ACC112 (cell line): ENCODE data around the gene OR2T5.
"Not testable (repeated sequence)": the region's sequence is repeated elsewhere in the genome, so short reads cannot be mapped to it uniquely, and the experiment has no call there.

ENCODE experiments used
- H2AFZ ChIP-seq: fragments of 200-600 bp; sonication (generic); one replicate; pipeline ENCODE4 v1.6.0; 2017; ENCODE audit warnings: antibody characterized with exemption, low read length; ENCODE audit not compliant: unreplicated experiment
- H3K27ac ChIP-seq: fragments of 200-600 bp; sonication (generic); 2 replicates; pipeline ENCODE4 v1.5.1; 2014; ENCODE audit warnings: low read depth, mild to moderate bottlenecking, antibody characterized with exemption, low read length, moderate library complexity
- H3K27me3 ChIP-seq: fragments of 200-600 bp; sonication (generic); 2 replicates; pipeline ENCODE4 v1.6.1; 2014; ENCODE audit warnings: mild to moderate bottlenecking, antibody characterized with exemption, low read length, moderate library complexity, mixed read lengths; ENCODE audit not compliant: insufficient read depth
- H3K36me3 ChIP-seq: fragments of 200-600 bp; sonication (generic); 2 replicates; pipeline ENCODE4 v1.6.1; 2016; ENCODE audit warnings: mild to moderate bottlenecking, antibody characterized with exemption, low read length, moderate library complexity, mixed read lengths; ENCODE audit not compliant: insufficient read depth
- H3K4me1 ChIP-seq: fragments of 200-600 bp; sonication (generic); one replicate; pipeline ENCODE4 v1.6.1; 2016; ENCODE audit warnings: low read length, mixed read lengths; ENCODE audit not compliant: insufficient read depth, unreplicated experiment, control insufficient read depth
- H3K4me3 ChIP-seq: fragments of 200-600 bp; sonication (generic); 2 replicates; pipeline ENCODE4 v1.5.1; 2014; ENCODE audit warnings: mild to moderate bottlenecking, low read depth, low read length
- H3K79me2 ChIP-seq: fragments of 200-600 bp; sonication (generic); one replicate; pipeline ENCODE4 v1.6.0; 2016; ENCODE audit warnings: low read length; ENCODE audit not compliant: control insufficient read depth, unreplicated experiment, insufficient read depth

Gene OR2T5

GRCh38 chr1:248510217-248510616 lies 21.8 kb downstream of the OR2T5 start:
- H3K4me3 ChIP-seq, H3K27me3 ChIP-seq, H3K36me3 ChIP-seq, H3K4me1 ChIP-seq, H2AFZ ChIP-seq, H3K79me2 ChIP-seq, H3K27ac ChIP-seq: not testable (repeated sequence)

GRCh38 chr1:248521856-248522255 lies 33.5 kb downstream of the OR2T5 start:
- Histone ChIP-seq H3K79me2 (no peaks in the 10 kb centered on the region), H3K27me3 (no peaks in the 10 kb centered on the region), H3K27ac (no peak overlapping the region), H3K36me3 (no peaks in the 10 kb centered on the region), H3K4me3 (no peak overlapping the region), H3K4me1 (no peaks in the 10 kb centered on the region), H2AFZ (no peak overlapping the region)

GRCh38 chr1:248537449-248537848 lies 49.1 kb downstream of the OR2T5 start:
- not testable (repeated sequence) for H3K4me3 ChIP-seq, H3K36me3 ChIP-seq, H3K27me3 ChIP-seq, H3K4me1 ChIP-seq, H2AFZ ChIP-seq, H3K27ac ChIP-seq, H3K79me2 ChIP-seq
